ENCODE data around the gene CDK19.

The CDK19 gene

DNA sequence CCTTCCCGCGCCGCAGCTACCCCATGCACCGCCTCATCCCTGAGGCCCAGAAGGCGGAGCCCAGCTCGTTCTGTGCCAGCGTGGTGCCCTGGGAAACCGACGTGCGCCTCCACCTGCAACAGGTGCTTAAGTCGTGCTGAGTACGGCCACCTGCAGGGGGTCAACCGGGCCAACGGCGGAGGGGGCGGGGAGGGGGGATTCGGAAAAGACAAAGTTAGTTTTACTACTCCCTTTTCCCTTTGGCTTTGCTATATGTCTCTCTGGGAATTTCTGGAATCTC is 168.9 kb downstream of the CDK19 start:
- Histone ChIP-seq H3K4me3 (ENCODE audit: extremely low read depth, insufficient read depth, low read length, poor library complexity, severe bottlenecking) (no peak overlapping the region), H3K9me3 (ENCODE audit: control insufficient read depth, low read length) (no peaks in the 10 kb centered on the region), H3K27ac (ENCODE audit: low read depth, low read length, severe bottlenecking) (no peak overlapping the region), H3K36me3 (ENCODE audit: control insufficient read depth, insufficient read depth, low read length) (peaks cover 5% of the 10 kb centered on the region), H3K4me1 (ENCODE audit: control insufficient read depth, insufficient read depth, low read length, poor library complexity, severe bottlenecking) (no peaks in the 10 kb centered on the region)
- WGBS, 2 experiments (ENCODE audit: insufficient coverage in 2 of 2): 94 to 96% methylated on average over 16 to 17 of the region's 17 CpGs

DNA sequence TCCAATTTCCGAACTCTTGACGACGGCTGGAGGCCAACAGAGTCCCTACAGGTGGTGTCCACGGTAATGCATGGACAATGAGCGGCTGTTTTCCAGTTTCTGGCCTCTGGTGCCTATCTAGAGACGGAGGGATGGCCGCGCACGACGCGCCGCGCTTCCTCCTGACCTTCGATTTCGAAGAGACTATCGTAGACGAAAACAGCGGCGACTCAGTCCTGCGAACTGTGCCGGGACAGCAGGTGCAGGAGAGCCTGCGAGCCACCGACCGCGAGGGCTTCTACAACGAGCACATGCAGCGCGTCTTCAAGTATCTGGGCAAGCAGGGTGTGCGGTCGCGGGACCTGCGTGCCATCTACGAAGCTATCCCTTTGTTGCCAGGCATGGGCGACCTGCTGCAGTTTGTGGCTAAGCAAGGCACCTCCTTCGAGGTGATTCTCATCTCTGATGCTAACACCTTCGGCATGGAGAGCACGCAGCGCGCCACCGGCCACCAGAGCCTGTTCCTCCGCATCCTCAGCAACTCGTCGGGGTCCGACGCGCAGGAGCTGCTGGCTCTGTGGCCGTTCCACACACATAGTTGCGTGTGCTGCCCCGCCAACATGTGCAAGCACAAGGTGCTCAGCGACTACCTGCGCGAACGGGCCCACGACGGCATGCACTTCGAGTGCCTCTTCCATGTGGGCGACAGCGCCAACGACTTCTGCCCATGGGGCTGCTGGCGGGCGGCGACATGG is 169.4 kb downstream of the CDK19 start:
- no peaks in the 10 kb centered on the region for H3K9me3 ChIP-seq (ENCODE audit: control insufficient read depth, low read length)
- 97% methylated on average over 62 of the region's 62 CpGs for WGBS, 2 experiments (ENCODE audit: insufficient coverage in 2 of 2)
- no peak overlapping the region for H3K27ac ChIP-seq (ENCODE audit: low read depth, low read length, severe bottlenecking)
- H3K4me3 ChIP-seq (ENCODE audit: extremely low read depth, insufficient read depth, low read length, poor library complexity, severe bottlenecking): no peak overlapping the region
- peaks cover 5% of the 10 kb centered on the region for H3K36me3 ChIP-seq (ENCODE audit: control insufficient read depth, insufficient read depth, low read length)
- H3K4me1 ChIP-seq (ENCODE audit: control insufficient read depth, insufficient read depth, low read length, poor library complexity, severe bottlenecking): no peaks in the 10 kb centered on the region

DNA sequence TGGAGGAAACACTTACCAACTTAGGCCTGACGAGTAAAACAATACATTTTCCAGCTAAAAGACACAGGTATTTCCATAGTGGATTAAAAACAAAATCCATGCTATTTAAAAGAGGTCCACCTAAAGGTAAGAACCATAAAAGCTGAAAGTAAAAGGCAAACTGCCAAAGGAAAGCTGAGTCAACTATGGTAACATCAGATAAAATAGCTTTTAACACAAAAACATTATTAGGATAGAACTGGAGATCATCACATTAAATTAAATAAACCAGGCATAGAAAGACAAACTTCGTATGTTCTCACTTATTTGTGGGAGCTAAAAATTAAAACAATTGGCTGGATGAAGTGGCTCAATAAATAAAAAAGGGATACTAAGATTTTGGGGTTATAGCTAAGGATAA is 172.1 kb downstream of the CDK19 start:
- Histone ChIP-seq H3K4me3 (ENCODE audit: extremely low read depth, insufficient read depth, low read length, poor library complexity, severe bottlenecking) (no peak overlapping the region), H3K4me1 (ENCODE audit: control insufficient read depth, insufficient read depth, low read length, poor library complexity, severe bottlenecking) (no peaks in the 10 kb centered on the region)
- 80% methylated on average over 1 of the region's 2 CpGs; no CpG with 5 or more reads in 1 of the 2 experiments for WGBS, 2 experiments (ENCODE audit: insufficient coverage in 2 of 2)

DNA sequence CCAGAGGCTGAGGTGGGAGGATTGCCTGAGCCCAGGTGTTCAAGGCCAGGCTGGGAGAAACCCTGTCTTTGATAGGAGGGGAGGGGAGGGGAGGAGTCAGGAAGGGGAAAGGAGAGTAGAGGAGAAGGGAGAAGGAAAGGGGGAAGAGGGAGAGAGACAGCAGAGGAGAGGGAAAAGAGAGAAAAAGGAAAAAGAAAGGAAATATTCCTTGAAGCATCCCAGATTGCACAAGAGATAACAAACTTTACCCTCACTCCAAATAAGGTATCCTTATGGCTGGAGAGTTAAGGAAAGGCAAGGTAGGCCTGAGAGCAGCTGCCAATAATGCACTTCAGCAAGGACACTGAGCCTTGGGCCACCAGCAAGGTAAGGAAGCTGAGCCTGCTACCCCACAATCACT is 172.6 kb downstream of the CDK19 start:
- Histone ChIP-seq H3K36me3 (ENCODE audit: control insufficient read depth, insufficient read depth, low read length) (peaks cover 5% of the 10 kb centered on the region), H3K9me3 (ENCODE audit: control insufficient read depth, low read length) (no peaks in the 10 kb centered on the region)

More for the DNA sequence above, 172.1 kb downstream of the CDK19 start:
- Histone ChIP-seq H3K36me3 (ENCODE audit: control insufficient read depth, insufficient read depth, low read length) (peaks cover 5% of the 10 kb centered on the region), H3K27ac (ENCODE audit: low read depth, low read length, severe bottlenecking) (no peak overlapping the region), H3K9me3 (ENCODE audit: control insufficient read depth, low read length) (no peaks in the 10 kb centered on the region)

DNA sequence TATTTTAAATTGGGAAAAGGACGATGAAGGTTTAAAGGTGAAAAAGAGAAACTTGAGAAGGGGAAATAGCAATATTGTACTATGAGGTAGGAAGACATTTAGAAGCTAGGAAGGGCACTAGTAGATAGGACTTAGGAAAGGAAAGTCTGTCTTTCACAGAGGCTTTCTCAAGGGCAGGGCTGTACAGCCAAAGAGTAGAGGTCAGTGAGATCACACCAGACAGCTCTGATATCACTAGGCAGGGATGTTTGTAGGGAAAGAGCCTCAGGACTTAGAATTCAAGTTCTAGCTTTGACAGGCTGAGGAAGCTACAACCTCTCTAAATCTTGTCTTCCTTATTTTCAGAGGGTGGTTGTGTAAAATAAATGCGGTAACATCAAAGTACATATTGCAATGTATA is 178.5 kb downstream of the CDK19 start:
- no peak overlapping the region for H3K27ac ChIP-seq (ENCODE audit: low read depth, low read length, severe bottlenecking)
- H3K4me3 ChIP-seq (ENCODE audit: extremely low read depth, insufficient read depth, low read length, poor library complexity, severe bottlenecking): no peak overlapping the region
- no peaks in the 10 kb centered on the region for H3K9me3 ChIP-seq (ENCODE audit: control insufficient read depth, low read length)
- H3K4me1 ChIP-seq (ENCODE audit: control insufficient read depth, insufficient read depth, low read length, poor library complexity, severe bottlenecking): no peaks in the 10 kb centered on the region
- 74 to 100% methylated on average over 1 of the region's 2 CpGs for WGBS, 2 experiments (ENCODE audit: insufficient coverage in 2 of 2)
- no peaks in the 10 kb centered on the region for H3K36me3 ChIP-seq (ENCODE audit: control insufficient read depth, insufficient read depth, low read length)

More for the DNA sequence above, 172.6 kb downstream of the CDK19 start:
- Histone ChIP-seq H3K4me1 (ENCODE audit: control insufficient read depth, insufficient read depth, low read length, poor library complexity, severe bottlenecking) (no peaks in the 10 kb centered on the region), H3K4me3 (ENCODE audit: extremely low read depth, insufficient read depth, low read length, poor library complexity, severe bottlenecking) (no peak overlapping the region), H3K27ac (ENCODE audit: low read depth, low read length, severe bottlenecking) (no peak overlapping the region)

DNA sequence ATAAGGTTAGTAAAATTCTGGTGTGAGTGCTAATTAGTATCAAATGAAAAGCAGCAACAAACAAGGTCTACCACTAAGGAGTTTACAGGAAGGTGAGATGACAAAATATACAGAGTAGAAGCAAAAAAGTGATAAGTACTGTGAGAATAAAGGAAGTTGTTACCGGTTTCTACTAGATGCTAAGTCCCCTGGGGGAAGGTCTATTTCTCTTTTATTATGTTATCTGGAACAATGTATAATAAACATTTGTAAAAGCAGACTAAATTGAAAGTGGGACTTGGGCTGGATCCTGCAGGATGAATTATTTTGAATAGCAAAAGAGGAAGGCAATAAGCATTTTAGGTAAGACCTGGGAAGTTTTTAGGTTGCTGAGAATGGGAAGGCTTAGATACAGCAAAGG is 180.2 kb downstream of the CDK19 start:
- Histone ChIP-seq H3K4me3 (ENCODE audit: extremely low read depth, insufficient read depth, low read length, poor library complexity, severe bottlenecking) (no peak overlapping the region), H3K9me3 (ENCODE audit: control insufficient read depth, low read length) (no peaks in the 10 kb centered on the region), H3K4me1 (ENCODE audit: control insufficient read depth, insufficient read depth, low read length, poor library complexity, severe bottlenecking) (no peaks in the 10 kb centered on the region), H3K36me3 (ENCODE audit: control insufficient read depth, insufficient read depth, low read length) (no peaks in the 10 kb centered on the region), H3K27ac (ENCODE audit: low read depth, low read length, severe bottlenecking) (no peak overlapping the region)
- no CpG with 5 or more reads among the region's 1 CpG for WGBS, 2 experiments (ENCODE audit: insufficient coverage in 2 of 2)

DNA sequence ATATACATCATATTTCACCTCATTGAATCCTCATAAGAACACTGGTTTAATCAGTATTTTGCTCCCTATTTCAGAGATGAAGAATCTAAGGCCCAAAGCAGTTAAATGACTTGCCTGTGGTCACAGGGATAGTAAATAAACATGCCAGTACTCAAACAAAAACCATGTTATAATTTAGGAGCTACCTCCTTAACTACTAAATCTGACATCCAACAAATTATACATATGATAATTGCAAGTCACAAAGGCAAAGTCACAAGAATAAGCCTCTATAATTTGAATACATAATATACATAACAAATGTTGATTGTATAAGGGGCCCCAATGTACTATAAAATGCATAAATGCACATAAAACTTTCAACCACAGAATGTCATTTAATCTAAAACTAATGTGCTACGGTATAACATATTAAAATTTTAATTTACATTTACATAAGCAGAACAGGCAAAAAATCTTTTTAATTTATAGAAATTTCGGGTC is 181.5 kb downstream of the CDK19 start:
- no CpG with 5 or more reads among the region's 2 CpGs for WGBS, 2 experiments (ENCODE audit: insufficient coverage in 2 of 2)
- H3K4me1 ChIP-seq (ENCODE audit: control insufficient read depth, insufficient read depth, low read length, poor library complexity, severe bottlenecking): no peaks in the 10 kb centered on the region
- no peaks in the 10 kb centered on the region for H3K9me3 ChIP-seq (ENCODE audit: control insufficient read depth, low read length)
- no peak overlapping the region for H3K27ac ChIP-seq (ENCODE audit: low read depth, low read length, severe bottlenecking)
- no peak overlapping the region for H3K4me3 ChIP-seq (ENCODE audit: extremely low read depth, insufficient read depth, low read length, poor library complexity, severe bottlenecking)
- no peaks in the 10 kb centered on the region for H3K36me3 ChIP-seq (ENCODE audit: control insufficient read depth, insufficient read depth, low read length)

DNA sequence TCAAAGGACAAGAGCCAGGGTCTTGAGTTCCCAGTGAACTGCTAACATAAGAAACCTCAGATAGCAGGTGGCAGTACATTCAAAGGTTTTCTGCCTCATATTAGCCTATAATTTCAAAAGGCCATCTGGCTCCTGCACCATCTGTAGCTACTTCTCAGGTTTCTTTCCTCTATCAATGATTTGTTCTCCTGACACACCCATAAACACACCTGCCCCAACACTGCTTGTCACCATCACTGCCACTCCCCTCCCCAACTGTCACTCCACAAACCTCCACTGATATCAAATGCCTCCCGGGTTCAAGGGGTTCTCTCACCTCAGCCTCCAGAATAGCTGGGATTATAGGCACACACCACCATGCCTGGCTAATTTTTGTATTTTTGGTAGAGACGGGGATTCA is 186.1 kb downstream of the CDK19 start:
- WGBS, 2 experiments (ENCODE audit: insufficient coverage in 2 of 2): 100% methylated on average over 1 to 2 of the region's 2 CpGs
- Histone ChIP-seq H3K36me3 (ENCODE audit: control insufficient read depth, insufficient read depth, low read length) (peaks cover 4% of the 10 kb centered on the region), H3K9me3 (ENCODE audit: control insufficient read depth, low read length) (no peaks in the 10 kb centered on the region), H3K4me3 (ENCODE audit: extremely low read depth, insufficient read depth, low read length, poor library complexity, severe bottlenecking) (no peak overlapping the region), H3K27ac (ENCODE audit: low read depth, low read length, severe bottlenecking) (no peak overlapping the region), H3K4me1 (ENCODE audit: control insufficient read depth, insufficient read depth, low read length, poor library complexity, severe bottlenecking) (no peaks in the 10 kb centered on the region)

DNA sequence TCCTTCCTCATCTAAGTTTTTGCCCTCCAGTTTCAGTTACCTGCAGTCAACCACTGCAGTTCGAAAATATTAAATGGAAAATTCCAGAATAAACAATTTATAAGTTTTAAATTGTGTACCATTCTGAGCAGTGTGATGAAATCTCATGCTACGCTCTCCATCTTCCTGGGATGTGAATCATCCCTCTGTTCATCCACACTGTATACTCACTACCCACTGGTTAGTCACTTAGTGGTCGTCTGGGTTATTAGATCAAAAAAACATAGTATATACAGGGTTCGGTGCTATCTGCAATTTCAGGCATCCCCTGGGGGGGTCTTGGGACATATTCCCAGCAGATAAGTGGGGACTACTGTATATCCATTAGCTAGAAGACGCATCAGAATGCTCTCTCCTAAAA is 186.9 kb downstream of the CDK19 start:
- WGBS, 2 experiments (ENCODE audit: insufficient coverage in 2 of 2): 100% methylated on average over 1 of the region's 5 CpGs
- no peaks in the 10 kb centered on the region for H3K4me1 ChIP-seq (ENCODE audit: control insufficient read depth, insufficient read depth, low read length, poor library complexity, severe bottlenecking)
- H3K4me3 ChIP-seq (ENCODE audit: extremely low read depth, insufficient read depth, low read length, poor library complexity, severe bottlenecking): no peak overlapping the region
- no peak overlapping the region for H3K27ac ChIP-seq (ENCODE audit: low read depth, low read length, severe bottlenecking)
- peaks cover 4% of the 10 kb centered on the region for H3K36me3 ChIP-seq (ENCODE audit: control insufficient read depth, insufficient read depth, low read length)
- H3K9me3 ChIP-seq (ENCODE audit: control insufficient read depth, low read length): no peaks in the 10 kb centered on the region

DNA sequence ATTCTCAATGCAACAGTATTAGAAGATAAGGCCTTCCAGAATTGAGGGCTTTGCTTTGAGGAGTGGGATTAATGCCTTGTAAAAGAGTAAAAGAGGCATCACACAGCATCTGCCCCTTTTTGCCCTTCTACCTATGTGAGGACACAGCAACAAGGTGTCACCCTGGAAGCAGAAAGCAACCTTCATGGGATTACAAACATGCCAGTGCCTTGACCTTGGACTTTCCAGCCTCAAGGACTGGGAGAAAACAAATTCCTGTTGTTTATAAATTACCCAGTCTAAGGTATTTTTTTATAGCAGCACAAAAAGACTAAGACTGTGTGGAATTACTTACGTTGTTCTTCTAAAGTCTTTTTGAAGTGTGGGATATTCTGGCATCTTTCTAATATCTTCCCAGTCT is 188.8 kb downstream of the CDK19 start:
- peaks cover 10% of the 10 kb centered on the region for H3K36me3 ChIP-seq (ENCODE audit: control insufficient read depth, insufficient read depth, low read length)
- H3K9me3 ChIP-seq (ENCODE audit: control insufficient read depth, low read length): no peaks in the 10 kb centered on the region
- WGBS, 2 experiments (ENCODE audit: insufficient coverage in 2 of 2): no CpG with 5 or more reads among the region's 1 CpG

DNA sequence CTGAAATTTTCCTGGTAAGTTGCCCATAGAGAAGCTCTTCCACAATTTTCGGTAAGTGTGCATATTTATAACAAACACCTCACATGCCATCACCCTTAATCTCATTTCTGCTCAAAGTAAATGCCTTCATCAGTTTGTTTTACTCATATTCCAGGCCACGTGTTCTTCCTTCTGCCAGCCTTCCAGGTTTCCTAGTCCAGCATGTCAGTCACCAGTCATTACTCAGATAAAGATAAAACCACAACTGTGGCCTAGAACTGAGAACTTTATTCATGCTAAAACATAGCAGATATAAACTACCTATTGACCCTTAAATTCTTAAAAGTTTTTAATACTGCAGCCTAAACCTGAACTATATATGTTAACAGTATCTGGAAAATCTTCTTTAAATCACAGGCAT is 189.4 kb downstream of the CDK19 start:
- H3K27ac ChIP-seq (ENCODE audit: low read depth, low read length, severe bottlenecking): no peak overlapping the region
- 92 to 95% methylated on average over 2 of the region's 2 CpGs for WGBS, 2 experiments (ENCODE audit: insufficient coverage in 2 of 2)
- H3K9me3 ChIP-seq (ENCODE audit: control insufficient read depth, low read length): no peaks in the 10 kb centered on the region
- H3K4me1 ChIP-seq (ENCODE audit: control insufficient read depth, insufficient read depth, low read length, poor library complexity, severe bottlenecking): no peaks in the 10 kb centered on the region
- H3K4me3 ChIP-seq (ENCODE audit: extremely low read depth, insufficient read depth, low read length, poor library complexity, severe bottlenecking): no peak overlapping the region
- peaks cover 11% of the 10 kb centered on the region for H3K36me3 ChIP-seq (ENCODE audit: control insufficient read depth, insufficient read depth, low read length)

More for the DNA sequence above, 188.8 kb downstream of the CDK19 start:
- H3K27ac ChIP-seq (ENCODE audit: low read depth, low read length, severe bottlenecking): no peak overlapping the region
- H3K4me1 ChIP-seq (ENCODE audit: control insufficient read depth, insufficient read depth, low read length, poor library complexity, severe bottlenecking): no peaks in the 10 kb centered on the region
- H3K4me3 ChIP-seq (ENCODE audit: extremely low read depth, insufficient read depth, low read length, poor library complexity, severe bottlenecking): no peak overlapping the region

Measured in mesodermal cell (in vitro differentiated cells).